Erythroblast (primary cell): ENCODE data around the gene LKAAEAR1.

Source experiments
- GATA1 ChIP-seq: IDR thresholded peaks from 2 replicates; pipeline ENCODE4 v1.6.1; 2011; ENCODE audit warnings: low read depth, mild to moderate bottlenecking, control low read depth, low read length, moderate library complexity
- POLR2A ChIP-seq: IDR thresholded peaks from 2 replicates; pipeline ENCODE4 v1.6.1; 2011; ENCODE audit warnings: mild to moderate bottlenecking, low read length

DNA sequence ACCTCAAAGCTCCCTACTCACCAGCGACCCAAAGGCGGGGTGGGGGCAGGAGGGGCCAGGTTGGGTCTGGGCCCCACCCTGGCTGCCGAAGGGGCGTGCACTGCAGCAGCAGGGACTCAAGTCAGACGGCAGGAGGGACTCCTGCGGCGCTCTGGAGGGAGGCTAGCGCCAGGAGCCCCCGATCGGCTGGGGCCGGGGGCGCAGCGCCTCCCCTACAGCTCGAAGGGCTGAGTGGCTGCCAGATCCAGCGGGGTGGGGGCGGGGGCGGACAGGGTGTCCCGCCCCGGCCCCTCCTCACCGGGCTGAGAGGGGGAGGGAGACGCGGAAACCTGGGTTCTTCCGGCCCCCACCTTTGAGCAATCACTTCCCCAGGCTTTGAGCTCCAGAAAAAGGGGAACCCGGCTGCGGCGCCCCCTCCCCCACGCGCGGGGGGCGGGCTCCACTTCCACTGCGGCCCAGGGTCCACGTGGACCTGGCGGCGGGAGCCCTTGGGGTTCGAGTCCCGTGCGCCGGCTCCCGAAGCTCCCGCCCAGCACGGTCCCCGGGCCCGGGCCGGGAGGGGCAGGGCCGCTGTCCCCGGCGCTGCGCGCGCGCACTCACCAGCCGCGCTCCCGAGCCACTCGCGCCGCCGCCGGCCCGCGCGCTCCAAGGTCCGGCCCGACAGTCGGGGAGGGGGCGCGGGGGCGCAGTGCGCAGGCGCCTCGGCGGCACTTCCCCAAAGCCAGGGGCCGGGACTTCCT, 4.8 kb downstream of the LKAAEAR1 start, which contains the start of gene RGS19:
- no peak for TF ChIP-seq POLR2A
- TF ChIP-seq GATA1: no peak
